H1 (cell line): Measurements from ENCODE around the gene PRKCA.

Source experiments
- CBX5 ChIP-seq: fragments of 300-800, 300-1000 bp; sonication (generic); IDR thresholded peaks from 2 replicates; pipeline ENCODE4 v1.7.1; 2016; ENCODE audit warnings: antibody characterized with exemption, low read length, low read depth
- JUN ChIP-seq: IDR thresholded peaks from 2 replicates; pipeline ENCODE4 v1.6.1; 2011; ENCODE audit warnings: low read depth, mild to moderate bottlenecking, improper control_type of control experiment, low read length
- KDM5A ChIP-seq: fragments of 200-600 bp; IDR thresholded peaks from 2 replicates; pipeline ENCODE4 v1.7.1; 2012; ENCODE audit warnings: mild to moderate bottlenecking, low read length, inconsistent platforms, mixed read lengths
- MAFK ChIP-seq: IDR thresholded peaks from 2 replicates; pipeline ENCODE4 v1.6.1; 2012; ENCODE audit warnings: low read depth, mild to moderate bottlenecking, improper control_type of control experiment, low read length
- MAX ChIP-seq: IDR thresholded peaks from 2 replicates; pipeline ENCODE4 v1.6.1; 2012; ENCODE audit warnings: inconsistent platforms
- NRF1 ChIP-seq: IDR thresholded peaks from 2 replicates; pipeline ENCODE4 v1.6.1; 2011; ENCODE audit warnings: mild to moderate bottlenecking, low read depth, low read length, improper control_type of control experiment
- POLR2A ChIP-seq, 2 experiments: IDR thresholded peaks; 1 replicate in 1 of 2; 2 replicates in 1 of 2; pipeline ENCODE4 v1.6.1; 2011; ENCODE audit warnings: low read depth in 2 of 2, low read length in 2 of 2, mild to moderate bottlenecking in 2 of 2; ENCODE audit errors: control extremely low read depth in 1 of 2
- POLR2AphosphoS5 ChIP-seq: IDR thresholded peaks from 2 replicates; pipeline ENCODE4 v1.6.1; 2011; ENCODE audit warnings: low read depth, low read length
- POU5F1 ChIP-seq: IDR thresholded peaks from 2 replicates; pipeline ENCODE4 v1.6.1; 2011; ENCODE audit warnings: low read depth, mild to moderate bottlenecking, low read length, moderate library complexity
- SUZ12 ChIP-seq: fragments of 200-600 bp; sonication (generic); IDR thresholded peaks from 2 replicates; pipeline ENCODE4 v1.6.1; 2012; ENCODE audit warnings: mild to moderate bottlenecking, inconsistent platforms, low read length, moderate library complexity, mixed read lengths
- TAF1 ChIP-seq: IDR thresholded peaks from 2 replicates; pipeline ENCODE4 v1.6.1; 2011; ENCODE audit warnings: mild to moderate bottlenecking, low read depth, low read length
- USF2 ChIP-seq: IDR thresholded peaks from 2 replicates; pipeline ENCODE4 v1.6.1; 2011; ENCODE audit warnings: low read length, improper control_type of control experiment
- YY1 ChIP-seq: IDR thresholded peaks from 2 replicates; pipeline ENCODE4 v1.6.1; 2011; ENCODE audit warnings: low read depth, mild to moderate bottlenecking, low read length
- TF ChIP-seq, protein P1 (sequence below), 3 experiments: IDR thresholded peaks; 1 replicate in 2 of 3; 2 replicates in 1 of 3; pipeline versions ENCODE4 v1.5.1 to v1.6.1; 2011; ENCODE audit warnings: low read length in 3 of 3, mild to moderate bottlenecking in 3 of 3, inconsistent platforms in 2 of 3, low read depth in 1 of 3, moderate library complexity in 1 of 3; ENCODE audit not compliant: insufficient read depth in 1 of 3; ENCODE audit errors: control extremely low read depth in 1 of 3

DNA sequence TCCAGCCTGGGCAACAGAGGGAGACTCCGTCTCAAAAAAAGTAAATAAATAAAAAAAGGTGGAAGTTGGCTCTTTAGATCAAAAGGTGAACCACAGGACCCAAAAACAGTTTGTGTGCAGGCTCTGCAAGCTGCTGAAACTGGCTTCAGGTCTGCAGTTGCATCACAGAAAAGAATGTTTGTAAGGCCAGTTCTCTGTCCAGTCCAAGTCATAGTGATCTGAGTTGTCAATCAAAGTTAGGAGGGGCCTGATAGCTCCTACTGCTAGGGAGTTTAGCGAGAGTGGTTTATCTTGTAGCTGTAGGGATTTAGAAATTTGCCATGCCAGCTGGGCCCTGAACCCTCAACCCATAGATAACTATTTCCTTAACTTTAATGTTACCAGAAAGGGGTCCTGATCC, 431.3 kb downstream of the PRKCA start:
- TF ChIP-seq USF2 (no peak), MAX (no peak), TAF1 (no peak), POLR2A (IDR thresholded peaks at IDR 0.05; ENCODE audit: control extremely low read depth in 1 of 2, low read depth in 2 of 2, low read length in 2 of 2) (no peak), POU5F1 (no peak), POLR2AphosphoS5 (no peak), SUZ12 (no peak), MAFK (no peak), YY1 (no peak), CBX5 (no peak), NRF1 (no peak), JUN (no peak), KDM5A (no peak)
- TF ChIP-seq, protein P1, sequence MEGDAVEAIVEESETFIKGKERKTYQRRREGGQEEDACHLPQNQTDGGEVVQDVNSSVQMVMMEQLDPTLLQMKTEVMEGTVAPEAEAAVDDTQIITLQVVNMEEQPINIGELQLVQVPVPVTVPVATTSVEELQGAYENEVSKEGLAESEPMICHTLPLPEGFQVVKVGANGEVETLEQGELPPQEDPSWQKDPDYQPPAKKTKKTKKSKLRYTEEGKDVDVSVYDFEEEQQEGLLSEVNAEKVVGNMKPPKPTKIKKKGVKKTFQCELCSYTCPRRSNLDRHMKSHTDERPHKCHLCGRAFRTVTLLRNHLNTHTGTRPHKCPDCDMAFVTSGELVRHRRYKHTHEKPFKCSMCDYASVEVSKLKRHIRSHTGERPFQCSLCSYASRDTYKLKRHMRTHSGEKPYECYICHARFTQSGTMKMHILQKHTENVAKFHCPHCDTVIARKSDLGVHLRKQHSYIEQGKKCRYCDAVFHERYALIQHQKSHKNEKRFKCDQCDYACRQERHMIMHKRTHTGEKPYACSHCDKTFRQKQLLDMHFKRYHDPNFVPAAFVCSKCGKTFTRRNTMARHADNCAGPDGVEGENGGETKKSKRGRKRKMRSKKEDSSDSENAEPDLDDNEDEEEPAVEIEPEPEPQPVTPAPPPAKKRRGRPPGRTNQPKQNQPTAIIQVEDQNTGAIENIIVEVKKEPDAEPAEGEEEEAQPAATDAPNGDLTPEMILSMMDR (IDR thresholded peaks at IDR 0.05; ENCODE audit: control extremely low read depth in 1 of 3, insufficient read depth in 1 of 3, low read depth in 1 of 3, low read length in 3 of 3): no peak
